PC-9 (cell line): Measurements from ENCODE around the gene TMEM98.

ENCODE experiments used
- EZH2 ChIP-seq: fragments of 200-600 bp; sonication (generic); IDR thresholded peaks from 2 replicates; pipeline ENCODE4 v1.8.0; 2017; ENCODE audit warnings: antibody characterized with exemption, low read depth
- TF ChIP-seq, protein P1 (sequence below): fragments of 200-600 bp; sonication (generic); conservative IDR thresholded peaks from 2 replicates; pipeline ENCODE4 v1.6.1; 2017; ENCODE audit warnings: mixed run types, antibody characterized with exemption, mild to moderate bottlenecking, moderate library complexity

DNA sequence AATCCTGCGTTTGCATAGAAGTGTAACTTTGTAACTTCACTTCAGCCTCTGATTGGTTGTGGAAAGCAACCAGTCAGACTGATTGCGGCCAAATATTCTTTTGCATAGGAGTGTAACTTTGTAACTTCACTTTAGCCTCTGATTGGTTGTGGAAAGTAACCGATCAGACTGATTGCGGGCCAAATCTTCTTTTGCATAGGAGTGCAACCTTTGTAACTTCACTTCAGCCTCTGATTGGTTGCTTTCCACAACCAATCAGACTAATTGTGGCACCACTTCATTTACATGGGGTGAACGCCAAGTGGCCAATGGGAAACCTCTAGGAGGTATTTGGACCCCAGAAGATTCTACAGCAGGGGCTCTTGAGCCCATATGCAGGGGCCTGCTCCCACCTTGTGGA lies 1.8 kb upstream of the TMEM98 start:
- TF ChIP-seq, protein P1, sequence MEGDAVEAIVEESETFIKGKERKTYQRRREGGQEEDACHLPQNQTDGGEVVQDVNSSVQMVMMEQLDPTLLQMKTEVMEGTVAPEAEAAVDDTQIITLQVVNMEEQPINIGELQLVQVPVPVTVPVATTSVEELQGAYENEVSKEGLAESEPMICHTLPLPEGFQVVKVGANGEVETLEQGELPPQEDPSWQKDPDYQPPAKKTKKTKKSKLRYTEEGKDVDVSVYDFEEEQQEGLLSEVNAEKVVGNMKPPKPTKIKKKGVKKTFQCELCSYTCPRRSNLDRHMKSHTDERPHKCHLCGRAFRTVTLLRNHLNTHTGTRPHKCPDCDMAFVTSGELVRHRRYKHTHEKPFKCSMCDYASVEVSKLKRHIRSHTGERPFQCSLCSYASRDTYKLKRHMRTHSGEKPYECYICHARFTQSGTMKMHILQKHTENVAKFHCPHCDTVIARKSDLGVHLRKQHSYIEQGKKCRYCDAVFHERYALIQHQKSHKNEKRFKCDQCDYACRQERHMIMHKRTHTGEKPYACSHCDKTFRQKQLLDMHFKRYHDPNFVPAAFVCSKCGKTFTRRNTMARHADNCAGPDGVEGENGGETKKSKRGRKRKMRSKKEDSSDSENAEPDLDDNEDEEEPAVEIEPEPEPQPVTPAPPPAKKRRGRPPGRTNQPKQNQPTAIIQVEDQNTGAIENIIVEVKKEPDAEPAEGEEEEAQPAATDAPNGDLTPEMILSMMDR, result no peak
- TF ChIP-seq EZH2, result no peak
